Measurements from ENCODE around the gene S100A13. TPM values are rescaled to one million over a fixed set of nuclear protein-coding genes. Genes with fewer than 3 reads are reported as not detected.
A peak's percentile ranks its signal among the peaks of the same experiment; 100 is the strongest.

The S100A13 gene
- total and polyA plus RNA-seq, 9 of the 15 experiments (the other 6 are each of a cell fraction or from before 2014, with no cell fraction given), result 41.9 to 129 (median 58.0) TPM

DNA sequence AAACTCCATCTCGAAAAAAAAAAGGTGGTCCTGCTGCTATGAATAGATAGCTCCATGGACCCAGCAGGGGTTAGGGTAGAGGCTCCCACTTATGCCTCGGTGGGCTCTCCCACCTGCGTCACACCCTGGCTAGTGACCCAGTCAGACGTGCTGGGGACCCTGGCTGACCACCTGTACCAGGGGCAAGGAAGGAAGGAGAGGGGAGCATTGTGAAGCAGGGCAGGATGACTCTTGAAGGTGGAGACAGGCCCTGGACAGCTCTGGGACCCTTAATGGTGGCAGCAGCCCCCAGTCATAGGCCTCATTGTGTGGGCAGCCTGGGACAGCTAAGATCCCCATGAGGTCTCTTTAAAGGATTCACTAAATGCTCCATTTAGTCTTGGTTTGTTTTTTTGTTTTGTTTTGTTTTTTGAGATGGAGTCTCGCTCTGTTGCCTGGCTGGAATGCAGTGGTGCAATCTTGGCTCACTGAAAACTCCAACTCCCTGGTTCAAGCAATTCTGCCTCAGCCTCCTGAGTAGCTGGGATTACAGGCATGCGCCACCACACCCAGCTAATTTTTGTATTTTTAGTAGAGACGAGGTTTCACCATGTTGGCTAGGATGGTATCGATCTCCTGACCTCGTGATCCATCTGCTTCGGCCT, 20.8 kb upstream of the S100A13 start (continued):
- no peak for TF ChIP-seq TCF7 (IDR thresholded peaks at IDR 0.05; ENCODE audit: borderline replicate concordance)
- peak; percentile 46; the same call in 1 of the 2 replicates for TF ChIP-seq ZSCAN32 (CRISPR knock-in tag; IDR thresholded peaks at IDR 0.05)
- 0 out of 2 replicates have a peak, but pooled peaks have one; percentile 68 for TF ChIP-seq POLR2AphosphoS2 (IDR thresholded peaks at IDR 0.05; ENCODE audit: low read length)
- no peak for TF ChIP-seq FOXJ2 (tag; IDR thresholded peaks at IDR 0.05)
- TF ChIP-seq MYNN (IDR thresholded peaks at IDR 0.05), result 0 out of 2 replicates have a peak, but pooled peaks have one; percentile 11
- no peak for TF ChIP-seq MYNN (CRISPR knock-in tag; IDR thresholded peaks at IDR 0.05)

DNA sequence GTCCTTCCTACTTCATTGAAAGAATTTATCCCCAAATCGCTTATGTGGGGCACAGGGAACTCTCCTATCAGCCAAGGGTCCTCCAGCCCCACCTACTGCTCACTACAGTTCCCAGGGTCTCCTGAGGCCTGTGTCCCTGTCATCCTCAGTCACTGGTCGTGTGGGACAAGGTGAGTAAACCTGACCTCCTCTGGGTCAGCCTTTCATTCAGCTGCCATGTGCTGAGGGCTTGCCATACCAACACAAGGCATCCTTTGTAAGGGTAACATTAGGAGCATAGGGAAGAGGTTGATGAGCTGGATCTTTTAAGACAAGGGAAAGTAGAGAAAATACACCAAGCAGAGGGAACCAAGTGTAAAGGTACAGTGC, 20.0 kb upstream of the S100A13 start:
- BruUV-seq (replicated peaks), result no TSS peak
- peak; percentile 49 for ATAC-seq
- FAIRE-seq, result peak; percentile 11
- Histone ChIP-seq H3K9ac (ENCODE audit: insufficient read depth in 1 of 2, low read depth in 2 of 2, low read length in 2 of 2) (no peak overlapping the region), H3K4me3 (no peak overlapping the region), H3K79me2 (ENCODE audit: control insufficient read depth, insufficient read depth, low read length) (no peaks in the 10 kb centered on the region), H3K27ac (ENCODE audit: extremely low read depth, low read depth, low read length) (no peak overlapping the region), H3K9me1 (ENCODE audit: control insufficient read depth, insufficient read depth, low read length) (no peaks in the 10 kb centered on the region), H3K27me3 (ENCODE audit: control insufficient read depth in 2 of 2, insufficient read depth in 2 of 2, low read length in 2 of 2) (no peaks in the 10 kb centered on the region), H3K4me2 (ENCODE audit: insufficient read depth, low read length) (no peak overlapping the region), H3K4me1 (replicated peaks in 1 of 2; ENCODE audit: control insufficient read depth in 2 of 2, insufficient read depth in 2 of 2, low read length in 2 of 2) (peaks cover 14% of the 10 kb centered on the region in 2 experiments), H2AFZ (ENCODE audit: low read depth, low read length) (no peak overlapping the region), H3K9me3 (replicated peaks; ENCODE audit: control insufficient read depth, insufficient read depth, low read depth, low read length) (no peaks in the 10 kb centered on the region), H3K36me3 (ENCODE audit: control insufficient read depth, insufficient read depth, low read length) (peaks cover 49% of the 10 kb centered on the region), H4K20me1 (replicated peaks; ENCODE audit: control insufficient read depth, insufficient read depth, low read length) (no peaks in the 10 kb centered on the region)
- intact Hi-C loops (cut with micrococcal nuclease) (no loop called here), in situ Hi-C loops (cut with MboI) (no loop called here)
- 31% methylated on average over 2 of the region's 2 CpGs for WGBS (ENCODE audit: insufficient coverage, low coverage, missing lambda C conversion rate)
- DNase-seq (ENCODE audit: extremely low read depth in 1 of 4, low spot score in 3 of 4), result no peak
- ChIA-PET POLR2A (interaction anchor here (0.8 to 14.7 kb wide), 7 partner anchors 8 to 19 kb away, joined by 3 to 205 read pairs (median 5); partner anchors contain the start of genes CHTOP, S100A1, S100A13 and SNAPIN), CTCF (ENCODE audit: low intra/inter-chr PET ratio) (no interaction called here)
- 0 out of 2 replicates have a peak, but pooled peaks have one; percentile 57 for TF ChIP-seq THRB (CRISPR knock-in tag; conservative IDR thresholded peaks at IDR 0.05)
- no peak for TF ChIP-seq SP2 (IDR thresholded peaks at IDR 0.05; ENCODE audit: extremely low read depth, low read depth, low read length, poor library complexity, severe bottlenecking)
- no peak for TF ChIP-seq U2AF1 (optimal IDR thresholded peaks at IDR 0.05; ENCODE audit: low read depth, low read length)
- peak; percentile 79 for TF ChIP-seq SUPT5H (IDR thresholded peaks at IDR 0.05)
- TF ChIP-seq USF2 (CRISPR knock-in tag; IDR thresholded peaks at IDR 0.05), result no peak
- no peak for TF ChIP-seq ZNF121 (CRISPR knock-in tag; conservative IDR thresholded peaks at IDR 0.05)
- no peak for TF ChIP-seq TCF3 (CRISPR knock-in tag; IDR thresholded peaks at IDR 0.05)

Data from K562 (cell line).